ENCODE measurements around the gene RPS5.
"Not testable (repeated sequence)": the region's sequence is repeated elsewhere in the genome, so short reads cannot be mapped to it uniquely, and the experiment has no call there.

RPS5 gene

GRCh38 chr19:58355908-58356765 lies 30.9 kb upstream of the RPS5 start:
- peak in 1 of 2 donors; percentile 10 for DNase-seq (ENCODE audit: extremely low read depth in 1 of 2, low read depth in 1 of 2)

DNA sequence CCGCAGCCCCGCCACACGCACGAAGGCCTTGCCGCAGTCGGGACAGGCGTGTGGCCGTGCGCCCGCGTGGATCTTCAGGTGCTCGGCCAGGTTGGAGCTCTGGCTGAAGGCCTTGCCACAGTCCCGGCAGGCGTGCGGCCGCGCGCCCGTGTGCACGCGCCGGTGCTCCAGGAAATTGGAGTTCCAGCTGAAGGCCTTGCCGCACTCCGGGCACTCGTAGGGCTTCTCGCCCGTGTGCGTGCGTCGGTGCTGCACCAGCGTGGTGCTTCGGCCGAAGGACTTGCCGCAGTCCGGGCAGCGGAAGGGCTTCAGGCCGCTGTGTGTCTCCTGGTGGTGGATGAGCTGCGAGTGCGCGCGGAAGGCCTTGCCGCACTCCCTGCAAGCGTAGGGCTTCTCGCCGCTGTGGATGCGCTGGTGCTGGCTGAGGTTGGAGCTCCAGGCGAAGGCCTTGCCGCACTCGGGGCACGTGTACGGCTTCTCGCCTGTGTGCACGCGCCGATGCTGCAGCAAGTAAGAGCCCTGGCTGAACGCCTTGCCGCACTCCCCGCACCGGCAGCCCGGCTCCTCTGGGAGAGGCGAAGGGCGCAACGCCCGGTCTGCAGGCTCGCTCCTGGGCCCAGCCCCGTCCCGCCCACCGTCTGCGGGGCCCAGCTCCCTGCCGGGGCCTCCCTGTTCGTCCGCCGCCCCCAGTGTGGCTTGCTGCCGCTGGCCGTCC lies 30.1 kb upstream of the RPS5 start:
- DNase-seq (ENCODE audit: extremely low read depth in 1 of 2, low read depth in 1 of 2) = no peak

DNA sequence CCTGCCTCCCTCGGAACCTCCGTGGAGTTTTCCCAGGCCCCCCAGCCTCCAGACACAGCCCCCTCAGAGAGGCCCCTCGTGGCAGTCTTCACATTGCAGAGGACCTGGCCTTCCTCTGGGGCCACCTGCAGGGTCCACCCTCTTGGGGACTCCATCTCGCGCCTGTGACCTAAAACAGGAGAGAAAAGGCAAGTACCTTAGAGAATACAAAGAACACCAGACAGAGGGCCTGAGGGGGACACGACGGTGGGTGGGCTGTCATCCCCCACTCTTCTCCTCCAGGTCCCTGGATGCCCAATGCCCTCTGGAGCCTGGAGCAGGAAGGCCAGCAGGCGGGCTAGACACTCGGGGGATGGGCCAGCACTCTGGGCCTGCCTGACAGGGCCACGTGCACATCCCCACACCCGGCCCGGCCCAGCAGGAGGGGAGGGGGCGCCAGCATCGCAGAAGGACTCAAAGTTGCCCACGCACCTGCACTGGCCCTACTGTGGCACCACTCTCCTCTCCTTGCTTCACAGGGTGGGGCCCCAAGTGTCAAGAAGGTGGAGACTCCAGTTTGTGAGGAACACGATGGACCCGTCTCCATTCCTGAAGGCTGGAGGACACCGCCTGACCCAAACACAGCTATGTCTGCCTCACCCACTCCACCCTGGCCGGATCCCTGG lies 29.5 kb upstream of the RPS5 start:
- no peak for DNase-seq (ENCODE audit: extremely low read depth in 1 of 2, low read depth in 1 of 2)

- peak in 1 of 2 donors; percentile 47 for DNase-seq (ENCODE audit: extremely low read depth in 1 of 2, low read depth in 1 of 2)
Measured at GRCh38 chr19:58361900-58362271, 25.2 kb upstream of the RPS5 start.

DNA sequence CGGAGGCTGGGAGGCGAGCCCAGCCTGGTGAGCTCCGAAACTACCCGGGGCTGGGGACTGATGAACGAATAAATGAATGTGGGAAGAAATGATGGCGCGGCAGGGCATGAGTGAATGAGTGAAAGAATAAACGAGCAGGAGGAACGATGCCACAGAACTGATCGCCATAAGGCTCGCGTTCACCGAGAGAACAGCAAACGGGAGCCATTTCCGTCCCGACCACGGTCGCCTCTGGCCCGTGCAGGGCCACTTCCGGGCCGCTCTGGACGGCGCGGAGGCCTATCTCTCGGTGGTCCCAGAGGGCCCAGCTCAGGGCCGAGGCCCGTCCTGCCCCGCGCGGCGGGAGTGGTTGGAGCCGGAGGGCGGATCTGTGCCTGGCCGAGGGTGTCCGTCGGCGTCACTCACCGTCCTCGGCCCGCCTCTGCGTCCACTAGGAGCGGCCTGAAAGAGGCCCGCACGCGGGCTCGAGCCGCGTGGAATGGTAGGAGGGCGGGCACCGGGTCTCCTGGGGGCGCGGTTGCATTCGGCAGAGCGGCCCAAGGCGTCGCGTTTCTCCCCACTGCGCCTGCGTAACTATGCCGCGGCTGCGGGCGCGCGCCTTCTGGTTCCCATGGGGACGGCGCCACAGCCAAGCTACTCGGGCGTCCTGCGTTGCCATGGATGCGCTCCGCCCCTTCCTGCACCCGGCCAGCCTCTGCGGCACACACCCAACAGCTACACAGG lies 24.6 kb upstream of the RPS5 start, which contains the start of gene ZNF497:
Gene ZNF497 (minus strand): TSS at position 480 of the 723 bp plus-strand sequence. CDS start 5,116 bp downstream, outside the sequence.
- peak; percentile 95 to 98 for DNase-seq (ENCODE audit: extremely low read depth in 1 of 2, low read depth in 1 of 2)

DNA sequence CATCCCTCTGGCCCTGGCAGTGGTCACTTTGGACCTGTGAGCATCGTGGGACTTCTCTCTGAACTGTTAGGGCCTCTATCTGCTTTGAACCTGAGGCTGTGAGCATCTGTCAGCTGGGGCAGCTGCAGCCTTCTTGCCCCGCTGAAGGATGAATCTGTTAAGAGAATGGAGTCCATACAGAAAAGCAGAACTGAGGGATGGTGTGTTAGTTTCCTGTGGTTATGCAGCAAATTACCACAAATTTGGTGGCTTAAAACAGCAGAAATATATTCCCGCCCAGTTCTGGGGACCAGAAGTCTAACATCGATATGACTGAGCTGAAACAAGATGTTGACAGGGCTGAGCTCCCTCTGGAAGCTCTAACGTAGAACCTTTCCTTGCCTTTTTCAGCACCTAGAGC lies 22.9 kb upstream of the RPS5 start:
- no peak for DNase-seq (ENCODE audit: extremely low read depth in 1 of 2, low read depth in 1 of 2)

DNA sequence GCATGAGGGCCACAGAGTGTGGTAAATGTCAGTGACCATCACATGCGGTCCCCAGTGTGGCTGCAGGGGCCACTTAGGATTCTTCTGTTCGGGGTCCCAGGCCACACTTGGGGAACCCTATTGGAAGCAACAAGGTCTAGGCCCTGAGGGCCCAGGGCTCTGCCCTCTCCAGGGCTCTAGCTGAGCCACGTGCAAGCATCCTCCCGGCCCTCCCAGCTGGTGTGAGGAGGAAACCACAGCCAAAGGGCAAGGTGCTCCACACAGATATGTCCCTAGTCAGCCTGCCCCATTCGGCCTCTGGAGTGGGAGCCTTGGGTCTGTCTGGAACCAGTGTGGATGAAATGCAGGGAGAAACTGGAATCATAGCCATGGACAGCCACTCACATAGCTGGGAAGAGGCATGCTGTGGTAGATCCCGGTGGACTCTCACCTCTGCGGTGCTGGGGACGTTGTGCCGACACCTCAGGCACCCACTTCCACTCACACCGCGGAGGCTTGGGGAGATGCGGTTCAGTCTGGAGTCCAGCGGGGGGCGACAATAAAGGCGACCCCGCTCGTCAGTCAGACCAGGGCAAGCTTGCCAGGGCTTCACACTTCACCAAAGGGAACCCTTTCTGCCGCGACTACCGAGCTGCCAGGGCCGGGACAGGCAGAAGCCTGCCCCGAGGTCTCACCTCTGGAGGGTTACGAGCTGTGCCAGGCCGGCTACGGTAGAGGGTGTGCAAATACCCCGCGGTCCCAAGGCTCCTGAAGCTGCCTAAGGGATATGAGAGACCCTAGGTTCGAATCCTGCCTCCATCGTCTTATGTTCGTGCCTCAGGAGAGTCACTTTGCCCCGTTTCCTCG lies 20.3 kb upstream of the RPS5 start:
- no peak for DNase-seq (ENCODE audit: extremely low read depth in 1 of 2, low read depth in 1 of 2)

DNA sequence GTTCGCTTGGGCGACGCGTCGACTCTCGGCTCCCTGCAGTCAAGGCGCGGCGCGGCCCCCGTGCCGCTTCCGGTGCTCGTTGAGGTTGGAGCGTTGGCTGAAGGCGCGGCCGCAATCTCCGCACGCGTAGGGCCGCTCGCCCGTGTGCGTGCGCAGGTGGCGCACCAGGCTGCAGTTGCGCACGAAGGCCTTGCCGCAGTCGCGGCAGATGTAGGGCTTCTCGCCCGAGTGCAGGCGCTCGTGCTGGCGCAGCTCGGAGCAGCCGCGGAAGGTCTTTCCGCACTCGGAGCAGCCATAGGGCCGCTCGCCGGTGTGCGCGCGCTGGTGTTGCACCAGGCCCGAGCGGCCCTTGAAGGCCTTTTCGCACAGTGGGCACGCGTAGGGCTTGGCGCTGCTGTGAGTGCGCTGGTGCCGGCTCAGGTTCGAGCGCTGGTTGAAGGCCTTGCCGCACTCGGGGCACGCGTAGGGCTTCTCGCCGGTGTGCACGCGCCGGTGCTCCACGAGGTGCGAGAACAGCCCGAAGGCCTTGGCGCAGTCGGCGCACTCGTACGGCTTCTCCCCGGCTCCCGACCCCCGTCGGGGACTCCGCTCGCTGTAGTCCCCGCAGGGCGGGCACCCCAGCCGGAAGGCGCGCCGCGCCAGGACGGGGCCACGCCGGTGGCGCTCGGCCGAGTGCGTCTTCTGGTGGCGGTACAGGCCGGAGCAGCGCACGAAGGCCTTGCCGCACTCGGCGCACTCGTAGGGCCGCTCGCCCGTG lies 19.2 kb upstream of the RPS5 start:
- no peak for DNase-seq (ENCODE audit: extremely low read depth in 1 of 2, low read depth in 1 of 2)

GRCh38 chr19:58368561-58369360 lies 18.3 kb upstream of the RPS5 start:
- no peak for DNase-seq (ENCODE audit: extremely low read depth in 1 of 2, low read depth in 1 of 2)

DNA sequence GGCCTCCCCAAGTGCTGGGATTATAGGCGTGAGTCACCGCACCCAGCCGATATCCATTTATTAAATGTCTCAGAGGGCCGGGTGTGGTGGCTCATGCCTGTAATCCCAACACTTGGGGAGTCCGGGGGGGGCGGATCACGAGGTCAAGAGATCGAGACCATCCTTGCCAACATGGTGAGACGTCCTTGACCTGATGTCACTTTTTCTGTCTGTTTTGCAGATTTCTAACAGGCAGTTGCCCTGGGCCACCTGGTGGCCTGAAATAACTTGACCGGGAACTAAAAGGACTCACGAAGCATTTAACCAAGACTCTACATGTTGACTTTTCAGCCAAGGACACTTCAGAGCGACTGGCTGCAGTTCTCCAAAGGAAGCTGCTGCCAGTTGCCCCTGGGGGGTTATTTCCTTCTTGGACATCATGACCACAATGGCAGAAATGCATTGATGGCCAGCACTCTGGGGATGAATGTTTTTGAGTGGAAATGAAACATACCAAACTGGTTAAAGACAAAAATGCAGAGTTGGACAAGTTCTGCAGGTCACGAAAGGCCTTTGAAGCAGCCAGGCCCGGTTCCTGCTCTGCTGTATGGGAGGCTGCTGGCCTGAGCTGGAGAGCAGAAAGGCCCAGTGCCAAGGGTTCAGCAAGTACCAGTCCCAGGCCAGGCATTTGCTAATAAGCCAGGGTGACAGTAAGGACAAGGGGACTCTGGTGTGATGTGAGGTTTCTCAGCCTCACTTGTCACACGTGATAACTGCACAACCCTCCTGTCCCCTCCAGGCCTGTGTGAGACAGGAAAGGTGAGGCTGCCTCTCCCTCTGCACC lies 14.5 kb upstream of the RPS5 start:
- no peak for DNase-seq (ENCODE audit: extremely low read depth in 1 of 2, low read depth in 1 of 2)

GRCh38 chr19:58374200-58374599 lies 12.9 kb upstream of the RPS5 start:
- no peak for DNase-seq (ENCODE audit: extremely low read depth in 1 of 2, low read depth in 1 of 2)

- DNase-seq (ENCODE audit: extremely low read depth in 1 of 2, low read depth in 1 of 2) = not testable (repeated sequence)
Measured at GRCh38 chr19:58376724-58377123, 10.3 kb upstream of the RPS5 start.

DNA sequence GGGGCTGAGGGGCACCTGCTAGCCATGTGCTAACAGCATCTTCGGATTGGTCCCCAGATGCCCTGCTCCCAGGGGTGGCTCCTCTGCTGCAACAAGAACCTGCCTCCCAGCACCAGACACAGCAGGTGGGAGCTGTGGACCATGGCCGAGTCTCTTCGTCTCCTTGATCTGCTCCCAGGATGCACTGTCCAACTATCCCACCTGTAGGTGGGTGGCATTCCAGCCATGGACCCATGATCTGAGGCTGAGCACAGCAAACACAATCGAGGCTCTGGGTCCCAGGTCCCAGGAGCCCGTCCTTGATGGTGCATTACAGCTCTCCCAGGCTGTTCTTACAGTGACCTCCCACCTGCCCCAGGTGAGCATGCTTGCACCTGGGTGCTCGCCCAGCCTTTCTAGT lies 7.8 kb upstream of the RPS5 start:
- DNase-seq (ENCODE audit: extremely low read depth in 1 of 2, low read depth in 1 of 2) = no peak

DNA sequence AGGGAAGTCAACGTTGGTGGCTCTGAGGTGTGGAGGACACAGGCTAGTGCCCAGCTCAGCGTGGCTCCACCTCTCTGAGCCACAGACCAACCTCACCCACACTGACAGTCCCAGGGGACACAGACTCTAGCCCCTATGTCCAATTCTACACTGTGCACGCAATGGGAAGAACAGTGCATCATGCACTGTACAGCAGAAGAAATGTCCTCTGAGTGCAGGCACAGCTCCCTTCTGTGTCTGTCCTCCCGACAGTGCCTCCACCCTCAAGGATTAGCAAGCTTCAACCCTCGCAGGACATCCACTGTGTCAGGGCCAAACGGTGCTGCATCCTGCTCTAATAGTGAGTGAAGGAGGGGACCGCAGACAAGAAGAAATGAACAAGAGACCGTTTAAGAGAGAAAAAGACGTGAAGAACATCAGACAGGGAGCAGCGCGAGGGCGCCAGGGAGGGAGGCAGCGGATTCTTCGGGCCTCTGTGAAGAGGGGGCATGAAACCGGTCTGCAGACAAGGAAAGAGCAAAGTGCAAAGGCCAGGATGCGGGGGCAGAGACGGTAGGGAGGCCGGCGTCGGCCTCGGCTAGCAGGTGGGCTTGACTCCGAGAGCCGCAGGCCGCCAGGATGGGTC lies 6.9 kb upstream of the RPS5 start:
- DNase-seq (ENCODE audit: extremely low read depth in 1 of 2, low read depth in 1 of 2) = no peak

GRCh38 chr19:58380662-58381459 lies 6.2 kb upstream of the RPS5 start, which contains the start of gene ZNF837:
ZNF837 (minus strand) TSS chr19:58381030; CDS start chr19:58369332, 11,698 bp downstream.
- DNase-seq (ENCODE audit: extremely low read depth in 1 of 2, low read depth in 1 of 2) = peak; percentile 92 to 99
